ENCODE results near the gene POLR3K. TPM values are rescaled to one million over a fixed set of nuclear protein-coding genes. Genes with fewer than 3 reads are reported as not detected.

POLR3K gene
- total RNA-seq, 1 donor from 2014 or later = 9.4 TPM

GRCh38 chr16:67183-67791 lies 13.9 kb upstream of the POLR3K start:
- DNase-seq (ENCODE audit: low read depth) = no peak
- H3K4me3 ChIP-seq (ENCODE audit: low read depth, low read length) = no peak overlapping the region
- no peak for TF ChIP-seq CTCF (conservative IDR thresholded peaks at IDR 0.05; ENCODE audit: low read depth, low read length)

- no peak for DNase-seq (ENCODE audit: low read depth)
- TF ChIP-seq CTCF (conservative IDR thresholded peaks at IDR 0.05; ENCODE audit: low read depth, low read length) = no peak
- H3K4me3 ChIP-seq (ENCODE audit: low read depth, low read length) = no peak overlapping the region
Observed at GRCh38 chr16:66309-67182, 13.1 kb upstream of the POLR3K start.

GRCh38 chr16:65745-66144 lies 12.3 kb upstream of the POLR3K start:
- DNase-seq (ENCODE audit: low read depth) = no peak
- peak; percentile 95 for TF ChIP-seq CTCF (conservative IDR thresholded peaks at IDR 0.05; ENCODE audit: low read depth, low read length)
- H3K4me3 ChIP-seq (ENCODE audit: low read depth, low read length) = no peak overlapping the region

GRCh38 chr16:64914-65255 lies 11.5 kb upstream of the POLR3K start:
- no peak for DNase-seq (ENCODE audit: low read depth)
- no peak for TF ChIP-seq CTCF (conservative IDR thresholded peaks at IDR 0.05; ENCODE audit: low read depth, low read length)
- no peak overlapping the region for H3K4me3 ChIP-seq (ENCODE audit: low read depth, low read length)

- no peak for DNase-seq (ENCODE audit: low read depth)
- no peak overlapping the region for H3K4me3 ChIP-seq (ENCODE audit: low read depth, low read length)
- no peak for TF ChIP-seq CTCF (conservative IDR thresholded peaks at IDR 0.05; ENCODE audit: low read depth, low read length)
Observed at GRCh38 chr16:63998-64913, 10.8 kb upstream of the POLR3K start.

GRCh38 chr16:63466-63865 lies 10.1 kb upstream of the POLR3K start:
- DNase-seq (ENCODE audit: low read depth) = no peak
- TF ChIP-seq CTCF (conservative IDR thresholded peaks at IDR 0.05; ENCODE audit: low read depth, low read length) = no peak
- no peak overlapping the region for H3K4me3 ChIP-seq (ENCODE audit: low read depth, low read length)
